HG03520 (cell line): ENCODE data around the gene E2F8.
"Not testable (repeated sequence)": the region's sequence is repeated elsewhere in the genome, so short reads cannot be mapped to it uniquely, and the experiment has no call there.

ENCODE experiments used
- ATAC-seq: cut with Tn5 transposase; IDR thresholded peaks from one replicate; pipeline ENCODE4 v1.9.1; 2021; ENCODE audit warnings: mild to moderate bottlenecking, moderate library complexity; ENCODE audit not compliant: unreplicated experiment

Gene E2F8

DNA sequence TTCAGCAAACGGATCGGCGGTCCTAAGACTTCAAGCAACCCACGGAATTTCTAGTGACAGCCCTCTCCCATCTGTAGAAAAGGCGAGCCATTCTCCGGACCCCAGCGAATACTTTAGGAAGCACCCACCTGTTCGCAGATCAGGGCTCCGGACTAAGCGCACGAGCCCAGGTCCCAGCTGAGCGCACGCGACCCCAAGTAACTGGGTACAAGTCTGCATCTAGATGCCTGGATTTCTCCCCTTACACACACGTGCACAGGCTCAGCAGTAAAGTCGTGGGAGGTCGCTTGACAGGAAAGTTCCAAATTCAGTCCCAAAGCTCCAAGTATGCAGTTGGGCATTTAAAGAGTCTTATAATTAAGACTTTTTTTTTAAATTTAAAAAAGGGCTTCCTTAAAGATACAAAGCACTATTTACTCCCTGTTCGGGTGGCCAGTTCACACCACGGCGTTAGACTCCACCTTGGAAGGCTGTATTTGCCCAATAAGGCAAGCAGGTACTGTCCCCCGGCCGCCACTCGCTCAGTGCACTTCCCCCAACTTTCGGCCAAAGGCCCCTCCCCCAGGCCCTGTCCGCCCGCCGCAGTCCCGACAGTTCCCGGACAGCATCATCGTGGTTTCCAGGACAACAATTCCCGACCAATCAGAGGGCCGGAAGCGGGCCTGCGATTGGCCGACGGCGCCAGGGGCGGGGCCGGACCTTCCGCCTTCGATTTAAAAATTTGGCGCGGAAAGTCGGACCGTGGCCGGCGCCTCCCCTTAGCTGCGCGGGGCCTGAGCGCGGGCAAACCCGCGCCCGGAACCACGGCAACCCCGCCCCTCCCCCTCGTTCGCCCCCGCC lies at the start of gene E2F8:
Gene E2F8 (minus strand): TSS at position 526 of the 840 bp plus-strand sequence. CDS start 824 bp downstream, outside the sequence.
- ATAC-seq, result peak; percentile 86

- no peak for ATAC-seq
Observed at GRCh38 chr11:19290356-19290755, 49.6 kb upstream of the E2F8 start.

- no peak for ATAC-seq
Observed at GRCh38 chr11:19288256-19288655, 47.5 kb upstream of the E2F8 start.

DNA sequence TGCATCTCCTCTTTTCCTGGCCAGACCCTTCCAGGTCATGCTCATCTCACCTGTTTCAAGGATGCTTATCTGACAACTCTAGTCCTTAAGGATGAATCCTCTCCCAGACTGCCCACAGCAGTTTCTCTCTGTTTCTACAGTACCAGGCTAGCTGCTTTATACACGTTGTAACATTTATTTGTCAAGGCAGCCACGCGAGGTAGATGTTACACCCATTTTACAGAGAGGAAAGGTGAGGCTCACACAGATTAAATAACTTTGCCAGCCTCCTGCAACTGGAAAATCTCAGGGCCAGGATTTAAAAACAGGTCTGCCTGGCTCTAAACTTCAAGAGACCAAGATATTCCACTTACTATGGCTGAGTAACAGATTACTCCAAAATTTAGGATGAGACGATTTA lies 45.7 kb upstream of the E2F8 start:
- no peak for ATAC-seq

DNA sequence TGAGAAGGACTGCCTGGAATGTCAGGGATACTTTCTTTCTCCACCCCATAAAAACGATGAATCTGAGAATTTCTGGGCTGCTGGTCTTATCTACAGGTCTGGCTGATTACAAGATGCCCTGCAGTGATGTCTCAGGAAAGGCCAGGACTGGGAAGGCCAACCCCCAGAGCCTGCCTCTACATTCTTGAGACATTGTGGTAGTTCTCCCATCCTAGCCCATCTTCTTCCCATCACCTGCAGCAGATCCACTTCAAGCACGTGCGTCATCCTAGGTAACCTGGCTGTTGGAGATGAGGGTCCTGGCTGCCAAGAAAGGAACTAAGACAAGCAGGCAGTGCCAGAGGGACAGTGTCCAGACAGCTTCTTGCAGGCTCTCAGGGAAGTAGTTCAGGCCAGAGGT lies 44.1 kb upstream of the E2F8 start:
- no peak for ATAC-seq

GRCh38 chr11:19283991-19284390 lies 43.2 kb upstream of the E2F8 start:
- no peak for ATAC-seq

DNA sequence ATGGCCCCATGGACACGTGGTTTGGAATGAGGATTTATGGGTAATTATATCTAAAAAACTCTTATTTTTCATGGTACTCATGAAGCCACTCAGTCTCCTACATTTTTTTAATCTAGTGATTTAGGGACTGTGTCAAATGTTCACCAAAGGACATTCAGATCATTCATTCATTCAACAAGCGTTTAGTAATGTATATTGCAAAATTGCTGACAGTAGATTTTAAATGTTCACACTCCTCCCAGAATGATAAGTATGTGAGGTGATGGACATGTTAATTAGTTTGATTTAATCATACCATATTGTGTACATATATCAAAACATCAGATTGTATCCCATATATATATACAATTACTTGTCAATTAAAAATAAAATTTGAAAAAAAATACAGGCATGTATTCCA lies 40.8 kb upstream of the E2F8 start:
- ATAC-seq, result no peak

DNA sequence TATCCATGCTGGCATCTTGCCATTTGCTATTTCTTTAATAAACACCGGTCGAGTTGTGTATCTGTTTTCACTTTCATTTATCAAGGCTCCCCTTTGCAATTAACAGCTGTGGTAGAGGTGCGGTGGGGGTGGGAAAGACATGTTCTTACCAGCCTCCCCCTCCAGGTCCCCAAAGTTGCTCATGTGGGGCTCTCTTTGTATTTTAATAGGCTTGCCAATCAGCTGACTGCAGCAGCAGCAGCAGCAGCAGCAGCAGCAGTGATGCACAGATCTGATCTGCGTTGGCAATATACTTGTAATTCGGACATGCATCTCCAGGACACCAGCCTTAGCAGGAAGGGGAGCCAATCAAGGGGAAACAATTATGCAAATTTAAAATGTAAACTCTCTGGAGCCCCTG lies 40.3 kb upstream of the E2F8 start:
- ATAC-seq, result peak; percentile 41

DNA sequence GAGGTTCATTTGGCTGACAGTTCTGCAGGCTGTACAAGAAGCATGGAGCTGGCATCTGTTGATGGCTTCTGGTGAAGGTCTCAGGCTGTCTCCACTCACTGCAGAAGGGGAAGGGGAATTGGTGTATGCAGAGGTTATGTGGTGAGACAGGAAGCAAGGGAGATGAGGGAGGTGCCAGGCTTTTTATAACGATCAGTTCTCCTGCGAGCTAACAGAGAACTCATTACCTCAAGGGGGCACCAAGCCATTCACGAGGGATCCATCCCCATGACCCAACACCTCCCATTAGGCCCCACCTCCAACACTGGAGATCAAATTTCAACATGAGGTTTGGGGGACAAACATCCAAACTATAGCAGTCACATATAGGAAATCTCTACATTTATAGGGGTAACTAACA lies 38.7 kb upstream of the E2F8 start:
- no peak for ATAC-seq

- no peak for ATAC-seq
Observed at GRCh38 chr11:19276859-19277808, 36.4 kb upstream of the E2F8 start.

DNA sequence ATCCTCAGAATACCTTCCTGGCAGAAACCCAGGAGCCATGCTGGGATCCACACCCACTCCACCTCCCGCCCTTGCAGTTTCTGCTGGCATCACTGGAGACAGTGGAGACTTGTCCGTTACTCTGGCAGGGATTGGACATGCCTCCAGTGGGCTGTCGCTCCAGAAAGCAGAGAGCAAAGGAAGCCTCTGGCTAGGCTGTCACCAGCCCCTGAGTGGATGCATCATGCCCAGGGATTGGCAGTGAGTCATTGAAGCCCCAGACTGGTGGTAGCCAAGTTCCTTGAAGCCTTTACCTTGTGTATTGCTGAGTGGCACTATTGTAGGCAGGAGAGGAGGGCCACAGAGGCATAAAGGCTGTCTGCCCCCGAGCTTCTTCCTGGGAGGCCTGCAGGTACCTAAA lies 34.8 kb upstream of the E2F8 start:
- ATAC-seq, result no peak

GRCh38 chr11:19273219-19273618 lies 32.5 kb upstream of the E2F8 start:
- not testable (repeated sequence) for ATAC-seq

GRCh38 chr11:19268909-19269308 lies 28.2 kb upstream of the E2F8 start:
- ATAC-seq, result no peak

DNA sequence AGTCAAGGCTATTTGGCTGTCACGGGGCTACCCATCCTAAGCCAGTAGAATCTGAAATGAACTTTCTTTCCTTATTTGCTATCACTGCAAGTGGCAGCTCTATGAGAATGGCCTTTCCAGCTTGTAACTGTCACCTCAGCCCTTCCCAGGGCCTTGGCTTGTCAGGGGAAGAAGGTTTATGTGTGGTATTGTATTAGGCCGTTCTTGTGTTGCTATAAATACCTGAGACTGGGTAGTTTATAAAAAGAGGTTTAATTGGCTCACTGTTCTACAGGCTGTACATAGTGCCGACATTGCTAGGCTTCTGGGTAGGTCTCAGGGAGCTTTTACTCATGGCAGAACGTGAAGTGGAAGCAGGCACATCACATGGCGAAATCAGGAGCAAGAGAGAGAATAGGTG lies 26.8 kb upstream of the E2F8 start:
- ATAC-seq, result no peak

GRCh38 chr11:19263333-19263732 lies 22.6 kb upstream of the E2F8 start:
- ATAC-seq, result no peak

DNA sequence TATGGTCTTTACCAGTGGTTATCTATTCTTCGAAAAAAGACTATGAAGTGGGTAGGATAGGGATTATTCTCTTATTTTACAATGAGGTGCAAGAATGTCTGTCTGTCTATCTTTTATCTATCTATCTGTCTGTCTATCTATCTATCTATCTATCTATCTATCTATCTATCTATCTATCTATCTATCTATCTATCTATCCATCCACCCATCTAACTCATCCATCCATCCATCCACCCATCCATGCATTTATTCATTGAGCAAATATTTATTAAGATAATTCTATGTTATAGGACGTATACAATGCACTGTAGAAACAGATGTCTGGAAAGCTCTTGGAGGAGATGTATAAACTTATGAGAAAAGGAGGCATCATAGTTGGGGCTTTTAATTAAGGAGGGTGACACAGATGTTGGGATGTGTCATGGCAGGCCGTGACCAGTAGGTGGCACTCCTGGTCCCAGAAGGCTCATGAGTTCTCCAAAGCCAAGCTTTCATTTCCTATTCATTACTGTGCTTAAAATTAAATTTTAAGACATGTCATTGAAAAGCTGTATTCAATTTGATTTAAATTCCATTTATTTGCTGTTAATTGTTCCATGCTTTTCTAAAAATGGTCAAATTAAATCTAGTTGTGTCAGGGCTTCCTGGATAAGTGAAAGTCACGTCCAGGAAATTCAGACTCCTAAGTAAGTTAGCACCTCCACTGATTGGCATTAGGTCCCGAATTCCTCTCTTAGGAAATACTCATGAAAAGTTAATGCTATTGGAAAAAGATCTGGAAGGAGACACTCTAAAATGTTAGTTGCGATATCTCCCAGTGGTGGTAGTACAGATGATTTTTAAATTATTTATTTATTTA lies 19.0 kb upstream of the E2F8 start:
- ATAC-seq, result peak; percentile 60

- ATAC-seq, result no peak
Observed at GRCh38 chr11:19258641-19259230, 18.0 kb upstream of the E2F8 start.

DNA sequence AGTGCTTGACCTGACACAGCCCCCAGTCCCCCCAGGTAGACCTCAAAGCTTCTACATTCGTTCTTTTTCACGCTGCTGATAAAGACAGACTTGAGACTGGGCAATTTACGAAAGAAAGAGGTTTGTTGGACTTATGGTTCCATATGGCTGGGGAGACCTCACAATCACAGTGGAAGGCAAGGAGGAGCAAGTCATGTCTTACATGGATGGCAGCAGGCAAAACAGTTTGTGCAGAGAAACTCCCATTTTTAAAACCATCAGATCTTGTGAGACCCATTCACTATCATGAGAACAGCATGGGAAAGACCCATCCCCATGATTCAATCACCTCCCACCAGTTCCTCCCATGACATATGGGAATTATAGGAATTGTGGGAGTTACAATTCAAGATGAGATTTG lies 13.7 kb upstream of the E2F8 start:
- ATAC-seq, result not testable (repeated sequence)

- no peak for ATAC-seq
Observed at GRCh38 chr11:19253817-19254216, 13.1 kb upstream of the E2F8 start.

DNA sequence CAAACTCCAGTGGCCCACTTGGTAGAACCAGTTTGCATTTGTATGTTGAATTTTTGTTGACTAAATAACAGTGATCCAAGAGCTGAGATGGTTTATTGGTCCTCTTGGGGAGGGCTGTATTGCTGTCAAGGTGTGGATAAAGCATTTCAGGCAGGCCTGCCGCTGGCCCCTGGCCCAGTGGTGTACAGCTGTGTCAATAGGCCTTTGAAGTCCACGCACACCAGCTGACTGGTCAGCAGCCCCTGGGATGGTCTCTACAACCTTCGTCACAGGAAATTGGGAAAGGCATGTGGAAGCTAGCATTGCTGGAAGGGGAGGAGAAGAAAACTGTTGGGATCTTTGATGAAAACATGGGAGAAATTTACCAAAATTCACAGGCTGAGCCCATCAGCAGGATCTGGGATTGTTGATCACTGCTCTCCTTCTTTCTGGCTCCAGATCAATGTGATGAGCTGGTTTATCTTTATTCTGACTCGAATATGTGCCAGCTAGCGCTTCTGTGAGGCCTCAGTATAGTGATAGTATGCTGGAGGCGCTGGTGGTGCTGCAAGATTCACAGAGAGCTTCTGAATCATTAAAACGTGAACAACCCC lies 12.5 kb upstream of the E2F8 start:
- no peak for ATAC-seq
